Breast epithelium (tissue), 3 donors: Measurements from ENCODE around the gene BCL2L15.

Experiments used
- CTCF ChIP-seq, 3 donors: fragments of 450-650 bp; IDR thresholded peaks; one replicate each; pipeline ENCODE4 v1.5.1; 2016 to 2017; ENCODE audit warnings: antibody characterized with exemption in 3 of 3, mild to moderate bottlenecking in 3 of 3, moderate library complexity in 3 of 3
- POLR2A ChIP-seq: fragments of 450-650 bp; IDR thresholded peaks from one replicate; pipeline ENCODE4 v1.6.1; 2016; ENCODE audit warnings: antibody characterized with exemption, mild to moderate bottlenecking, moderate library complexity
- POLR2AphosphoS5 ChIP-seq, 3 donors: sonication (generic); formaldehyde crosslinking; IDR thresholded peaks; one replicate each; pipeline ENCODE4 v1.6.1; 2017; ENCODE audit warnings: antibody characterized with exemption in 3 of 3

GRCh38 chr1:113912594-113913311 lies 25.4 kb upstream of the BCL2L15 start:
- TF ChIP-seq CTCF (IDR thresholded peaks at IDR 0.05) = no peak
- no peak for TF ChIP-seq POLR2A
- TF ChIP-seq POLR2AphosphoS5 (IDR thresholded peaks at IDR 0.05) = no peak
